WTC11 (cell line): ENCODE measurements around the gene CCDC68. TPM values are rescaled to one million over a fixed set of nuclear protein-coding genes. Genes with fewer than 3 reads are reported as not detected.
A peak's percentile ranks its signal among the peaks of the same experiment; 100 is the strongest.

ENCODE experiments used
- ATAC-seq: fragments of 200-7000 bp; cut with Tn5 transposase; 2 replicates; pipeline ENCODE4 v1.10.0; 2021; ENCODE audit warnings: mild to moderate bottlenecking, moderate library complexity
- Bru-seq: library from RNA; stranded (reverse); fragments of 400-500 nt; gene quantifications from one replicate; lab custom pipeline; 2021; lab: Mats Ljungman, UMichigan
- CTCF ChIA-PET: fragments of 300-600 bp; sonication (Branson Sonifier 250); formaldehyde crosslinking; loops from one replicate; lab custom pipeline; 2021; ENCODE audit warnings: antibody characterized with exemption; lab: Charles Lee
- POLR2A ChIA-PET: fragments of 350-600 bp; sonication (Branson Sonifier 250); formaldehyde crosslinking; loops from one replicate; lab custom pipeline; 2021; ENCODE audit warnings: antibody characterized with exemption; lab: Charles Lee
- DNase-seq: peaks from one replicate; pipeline ENCODE4 v3.0.0; 2021; ENCODE audit warnings: low spot score
- H3K27ac Mint-ChIP-seq: 2 replicates; pipeline ENCODE4 v1.8.0; 2021; ENCODE audit warnings: mixed read lengths
- H3K27me3 Mint-ChIP-seq: 2 replicates; pipeline ENCODE4 v1.8.0; 2021; ENCODE audit warnings: low read depth, mild to moderate bottlenecking, moderate library complexity, mixed read lengths
- H3K36me3 Mint-ChIP-seq: 2 replicates; pipeline ENCODE4 v1.8.0; 2021; ENCODE audit warnings: mixed read lengths
- H3K4me1 Mint-ChIP-seq: 2 replicates; pipeline ENCODE4 v1.8.0; 2022; ENCODE audit warnings: mixed read lengths
- H3K4me3 Mint-ChIP-seq: 2 replicates; pipeline ENCODE4 v1.8.0; 2021; ENCODE audit warnings: mild to moderate bottlenecking, moderate library complexity, mixed read lengths
- H3K9me3 Mint-ChIP-seq: 2 replicates; pipeline ENCODE4 v1.8.0; 2021; ENCODE audit warnings: mixed read lengths
- ARID4B ChIP-seq: sonication (generic); formaldehyde crosslinking; IDR thresholded peaks from 2 replicates; pipeline ENCODE4 v1.8.0; 2023; ENCODE audit warnings: missing genetic modification reagents, mild to moderate bottlenecking, borderline replicate concordance
- ATF6 ChIP-seq: sonication (generic); formaldehyde crosslinking; IDR thresholded peaks from 2 replicates; pipeline ENCODE4 v1.8.1; 2023; ENCODE audit warnings: mild to moderate bottlenecking, missing genetic modification reagents
- CDX4 ChIP-seq: fragments of 250-450 bp; sonication (Bioruptor Pico); IDR thresholded peaks from 2 replicates; pipeline ENCODE4 v1.9.0; 2021; ENCODE audit warnings: moderate library complexity, mild to moderate bottlenecking, inconsistent platforms, borderline replicate concordance
- CREB1 ChIP-seq: sonication (generic); formaldehyde crosslinking; IDR thresholded peaks from 2 replicates; pipeline ENCODE4 v1.8.0; 2023; ENCODE audit warnings: mild to moderate bottlenecking, missing genetic modification reagents
- ELF4 ChIP-seq: sonication (generic); formaldehyde crosslinking; IDR thresholded peaks from 2 replicates; pipeline ENCODE4 v1.8.1; 2022; ENCODE audit warnings: low read depth, mild to moderate bottlenecking, moderate library complexity, missing genetic modification reagents
- ETV6 ChIP-seq: sonication (generic); formaldehyde crosslinking; IDR thresholded peaks from 2 replicates; pipeline ENCODE4 v1.8.1; 2022; ENCODE audit warnings: mild to moderate bottlenecking, missing genetic modification reagents
- FOXK1 ChIP-seq: sonication (generic); formaldehyde crosslinking; IDR thresholded peaks from 2 replicates; pipeline ENCODE4 v1.8.0; 2022; ENCODE audit warnings: mild to moderate bottlenecking, moderate library complexity, missing genetic modification reagents
- GABPB1 ChIP-seq: sonication (generic); formaldehyde crosslinking; IDR thresholded peaks from 2 replicates; pipeline ENCODE4 v1.8.1; 2023; ENCODE audit warnings: mild to moderate bottlenecking, missing genetic modification reagents
- JUN ChIP-seq: sonication (generic); formaldehyde crosslinking; IDR thresholded peaks from 2 replicates; pipeline ENCODE4 v1.8.0; 2023; ENCODE audit warnings: mild to moderate bottlenecking, missing genetic modification reagents
- KAT7 ChIP-seq: sonication (generic); formaldehyde crosslinking; IDR thresholded peaks from 2 replicates; pipeline ENCODE4 v1.8.1; 2023; ENCODE audit warnings: missing genetic modification reagents, mild to moderate bottlenecking, borderline replicate concordance
- MAX ChIP-seq: sonication (generic); formaldehyde crosslinking; IDR thresholded peaks from 2 replicates; pipeline ENCODE4 v1.8.0; 2022; ENCODE audit warnings: mild to moderate bottlenecking, missing genetic modification reagents
- MLX ChIP-seq: sonication (generic); formaldehyde crosslinking; IDR thresholded peaks from 2 replicates; pipeline ENCODE4 v1.8.1; 2023; ENCODE audit warnings: mild to moderate bottlenecking, missing genetic modification reagents, moderate library complexity
- MXD4 ChIP-seq: fragments of 250-450 bp; sonication (Bioruptor Pico); IDR thresholded peaks from 2 replicates; pipeline ENCODE4 v1.8.0; 2021; ENCODE audit warnings: mild to moderate bottlenecking, moderate library complexity, borderline replicate concordance
- NFATC4 ChIP-seq: fragments of 250-450 bp; sonication (Bioruptor Pico); IDR thresholded peaks from 2 replicates; pipeline ENCODE4 v1.9.0; 2021; ENCODE audit warnings: mild to moderate bottlenecking
- NFYB ChIP-seq: sonication (generic); formaldehyde crosslinking; conservative IDR thresholded peaks from 2 replicates; pipeline ENCODE4 v1.8.0; 2022; ENCODE audit warnings: low read depth, missing genetic modification reagents
- NR1H2 ChIP-seq: sonication (generic); formaldehyde crosslinking; IDR thresholded peaks from 2 replicates; pipeline ENCODE4 v1.9.0; 2021; ENCODE audit warnings: mild to moderate bottlenecking, moderate library complexity, missing genetic modification reagents
- NR3C1 ChIP-seq: sonication (generic); formaldehyde crosslinking; conservative IDR thresholded peaks from 2 replicates; pipeline ENCODE4 v1.8.1; 2023; ENCODE audit warnings: low read depth, mild to moderate bottlenecking, missing genetic modification reagents
- SP1 ChIP-seq: sonication (generic); formaldehyde crosslinking; conservative IDR thresholded peaks from 2 replicates; pipeline ENCODE4 v1.8.1; 2022; ENCODE audit warnings: missing genetic modification reagents
- TCF7 ChIP-seq: sonication (generic); formaldehyde crosslinking; IDR thresholded peaks from 2 replicates; pipeline ENCODE4 v1.8.0; 2022; ENCODE audit warnings: mild to moderate bottlenecking, low read depth, missing genetic modification reagents, moderate library complexity
- TEAD1 ChIP-seq: sonication (generic); formaldehyde crosslinking; IDR thresholded peaks from 2 replicates; pipeline ENCODE4 v1.8.0; 2022; ENCODE audit warnings: mild to moderate bottlenecking, missing genetic modification reagents
- TP53 ChIP-seq: sonication (generic); formaldehyde crosslinking; IDR thresholded peaks from 2 replicates; pipeline ENCODE4 v1.8.1; 2023; ENCODE audit warnings: mild to moderate bottlenecking, missing genetic modification reagents
- ZNF263 ChIP-seq: sonication (generic); formaldehyde crosslinking; IDR thresholded peaks from 2 replicates; pipeline ENCODE4 v1.8.1; 2022; ENCODE audit warnings: low read depth, mild to moderate bottlenecking, moderate library complexity, missing genetic modification reagents
- ZNF423 ChIP-seq: fragments of 250-450 bp; sonication (Bioruptor Pico); IDR thresholded peaks from 2 replicates; pipeline ENCODE4 v2.1.2; 2022; ENCODE audit warnings: mild to moderate bottlenecking, moderate library complexity
- ZNF532 ChIP-seq: fragments of 250-450 bp; sonication (Bioruptor Pico); IDR thresholded peaks from 2 replicates; pipeline ENCODE4 v1.9.0; 2021; ENCODE audit warnings: mild to moderate bottlenecking, borderline replicate concordance
- ZNF671 ChIP-seq: fragments of 250-450 bp; sonication (Bioruptor Pico); IDR thresholded peaks from 2 replicates; pipeline ENCODE4 v1.8.0; 2021; ENCODE audit warnings: mild to moderate bottlenecking
- long read RNA-seq, 3 experiments: library from RNA in 1 of 3; library from capped mRNA in 1 of 3; library from polyadenylated mRNA in 1 of 3; unstranded in 2 of 3; stranded (forward) in 1 of 3; transcript quantifications; one replicate each; pipeline ENCODE4 v2.0.0, GENCODE V29; 2021
- total RNA-seq: library from RNA; stranded (reverse); gene quantifications from 3 replicates; pipeline ENCODE4 v1.2.3, GENCODE V29; 2021

The CCDC68 gene
- total RNA-seq (0.23 to 0.92 TPM (median 0.55 TPM) in 3 replicates), Bru-seq, nascent RNA (percentile 27 among the genes with signal in this experiment)
- long read RNA-seq, experiment 1, full-length matches to known transcripts: 1 of 3 reads
- long read RNA-seq, experiment 1, partial matches to known transcripts: 0 of 3 reads
- long read RNA-seq, experiment 1, other reads (novel, unspliced or antisense): 2 of 3 reads
- long read RNA-seq, experiment 2: 0 reads
- long read RNA-seq, experiment 3: 0 reads

- ChIA-PET POLR2A (no interaction called here), CTCF (interaction anchor here (1.0 kb wide), 1 partner anchor 44 kb away, joined by 3 read pairs; no protein-coding TSS in a partner anchor)
- peak; percentile 98 for ATAC-seq
- peak; percentile 60 for DNase-seq
- Mint-ChIP-seq H3K4me3 (peak within 1 kb of the TSS; percentile 82), H3K27ac (no peak within 1 kb of the TSS), H3K9me3 (no peaks in the 10 kb centered on the region), H3K27me3 (peaks cover 22% of the 10 kb centered on the region), H3K36me3 (no peaks in the 10 kb centered on the region), H3K4me1 (peaks cover 17% of the 10 kb centered on the region; the same call in 1 of the 2 replicates)
- TF ChIP-seq MAX (CRISPR knock-in tag): no peak
- no peak for TF ChIP-seq FOXK1 (CRISPR knock-in tag)
- TF ChIP-seq NR3C1: no peak
- TF ChIP-seq CREB1: no peak
- TF ChIP-seq NR1H2: no peak
- no peak for TF ChIP-seq ARID4B (CRISPR knock-in tag)
- no peak for TF ChIP-seq TCF7 (CRISPR knock-in tag)
- no peak for TF ChIP-seq TEAD1 (CRISPR knock-in tag)
- TF ChIP-seq ZNF532 (CRISPR knock-in tag): no peak
- no peak for TF ChIP-seq KAT7 (CRISPR knock-in tag)
- TF ChIP-seq ZNF263 (CRISPR knock-in tag): no peak
- no peak for TF ChIP-seq NFYB (CRISPR knock-in tag)
- no peak for TF ChIP-seq MLX (CRISPR knock-in tag)
- 0 out of 2 replicates have a peak, but pooled peaks have one; percentile 49 for TF ChIP-seq ETV6 (CRISPR knock-in tag)
- 0 out of 2 replicates have a peak, but pooled peaks have one; percentile 27 for TF ChIP-seq SP1
- TF ChIP-seq TP53 (CRISPR knock-in tag): no peak
- TF ChIP-seq ZNF671 (CRISPR knock-in tag): no peak
- TF ChIP-seq NFATC4 (CRISPR knock-in tag): no peak
- TF ChIP-seq ELF4 (CRISPR knock-in tag): no peak
- peak; percentile 78 for TF ChIP-seq ZNF423
- peak; percentile 45 for TF ChIP-seq GABPB1 (CRISPR knock-in tag)
- no peak for TF ChIP-seq ATF6 (CRISPR knock-in tag)
- TF ChIP-seq CDX4 (CRISPR knock-in tag): no peak
- no peak for TF ChIP-seq JUN
- TF ChIP-seq MXD4 (CRISPR knock-in tag): no peak
These were observed at the start of gene CCDC68 for GRCh38 chr18:54958704-54959625. TSS of gene CCDC68 (minus strand) at chr18:54959461. CDS start at chr18:54942791, 16,670 bp downstream.
